H9 (cell line): Measurements from ENCODE around the gene CACNA2D4. TPM values are rescaled to one million over a fixed set of nuclear protein-coding genes. Genes with fewer than 3 reads are reported as not detected.
A peak's percentile ranks its signal among the peaks of the same experiment; 100 is the strongest.

Experiments used
- DNase-seq: peaks from one replicate; pipeline ENCODE4 v3.0.0-alpha.2; 2017
- H2AFZ ChIP-seq: one replicate; pipeline ENCODE4 v1.6.1; 2013; ENCODE audit warnings: mild to moderate bottlenecking, low read length, control low read depth, moderate library complexity
- H2AK5ac ChIP-seq: 2 replicates; pipeline ENCODE4 v1.6.1; 2013; ENCODE audit warnings: low read length, control low read depth, mixed read lengths; ENCODE audit not compliant: insufficient read length
- H2BK120ac ChIP-seq: one replicate; pipeline ENCODE4 v1.6.1; 2013; ENCODE audit warnings: low read depth, mild to moderate bottlenecking, low read length, control low read depth, inconsistent platforms; ENCODE audit not compliant: poor library complexity, severe bottlenecking
- H2BK12ac ChIP-seq: 2 replicates; pipeline ENCODE4 v1.6.1; 2013; ENCODE audit warnings: low read length, control low read depth, mixed read lengths, low read depth; ENCODE audit not compliant: insufficient read length
- H2BK15ac ChIP-seq: 2 replicates; pipeline ENCODE4 v1.6.1; 2013; ENCODE audit warnings: low read depth, low read length, control low read depth
- H2BK20ac ChIP-seq: one replicate; pipeline ENCODE4 v1.6.1; 2013; ENCODE audit warnings: low read depth, mild to moderate bottlenecking, low read length, control low read depth, inconsistent platforms; ENCODE audit not compliant: poor library complexity, severe bottlenecking
- H2BK5ac ChIP-seq: 2 replicates; pipeline ENCODE4 v1.6.1; 2013; ENCODE audit warnings: low read length, control low read depth, mixed read lengths; ENCODE audit not compliant: insufficient read length
- H3K14ac ChIP-seq: 2 replicates; pipeline ENCODE4 v1.6.1; 2013; ENCODE audit warnings: low read length, control low read depth; ENCODE audit not compliant: insufficient read depth
- H3K18ac ChIP-seq: 2 replicates; pipeline ENCODE4 v1.6.1; 2013; ENCODE audit warnings: low read depth, mild to moderate bottlenecking, mixed read lengths, low read length, control low read depth; ENCODE audit not compliant: insufficient read length
- H3K23ac ChIP-seq: 2 replicates; pipeline ENCODE4 v1.6.1; 2013; ENCODE audit warnings: low read length, control low read depth, mixed read lengths, low read depth; ENCODE audit not compliant: insufficient read length
- H3K23me2 ChIP-seq: 2 replicates; pipeline ENCODE4 v1.6.1; 2013; ENCODE audit warnings: low read depth, mild to moderate bottlenecking, mixed read lengths, low read length, control low read depth; ENCODE audit not compliant: insufficient read length, poor library complexity, severe bottlenecking
- H3K27ac ChIP-seq: 2 replicates; pipeline ENCODE4 v1.5.1; 2013; ENCODE audit warnings: low read length, control low read depth, mixed read lengths, low read depth; ENCODE audit not compliant: insufficient read length
- H3K27me3 ChIP-seq: 2 replicates; pipeline ENCODE4 v1.6.1; 2013; ENCODE audit warnings: low read length, control low read depth, inconsistent platforms; ENCODE audit not compliant: insufficient read depth
- H3K4ac ChIP-seq: 2 replicates; pipeline ENCODE4 v1.6.1; 2013; ENCODE audit warnings: low read depth, mild to moderate bottlenecking, control low read depth, inconsistent platforms, low read length, moderate library complexity
- H3K4me1 ChIP-seq: 2 replicates; pipeline ENCODE4 v1.6.1; 2013; ENCODE audit warnings: low read length, control low read depth, inconsistent platforms; ENCODE audit not compliant: insufficient read depth
- H3K4me2 ChIP-seq: 2 replicates; pipeline ENCODE4 v1.6.1; 2013; ENCODE audit warnings: low read length, control low read depth, mixed read lengths; ENCODE audit not compliant: insufficient read length, insufficient read depth
- H3K56ac ChIP-seq: 2 replicates; pipeline ENCODE4 v1.6.1; 2013; ENCODE audit warnings: low read depth, mild to moderate bottlenecking, mixed read lengths, low read length, control low read depth; ENCODE audit not compliant: insufficient read length
- H3K79me1 ChIP-seq: 2 replicates; pipeline ENCODE4 v1.6.1; 2013; ENCODE audit warnings: low read depth, mild to moderate bottlenecking, moderate library complexity, low read length, control low read depth, inconsistent platforms; ENCODE audit not compliant: insufficient read depth, poor library complexity, severe bottlenecking
- H3K79me2 ChIP-seq: 2 replicates; pipeline ENCODE4 v1.6.1; 2013; ENCODE audit warnings: low read length, control low read depth, inconsistent platforms; ENCODE audit not compliant: insufficient read depth
- H3K9ac ChIP-seq: 2 replicates; pipeline ENCODE4 v1.6.1; 2013; ENCODE audit warnings: low read length, control low read depth, mixed read lengths; ENCODE audit not compliant: insufficient read length; ENCODE audit errors: extremely low read depth
- H3K9me3 ChIP-seq: one replicate; pipeline ENCODE4 v1.6.1; 2013; ENCODE audit warnings: low read depth, low read length, inconsistent platforms; ENCODE audit not compliant: control insufficient read depth
- H3T11ph ChIP-seq: one replicate; pipeline ENCODE4 v1.6.1; 2013; ENCODE audit warnings: mild to moderate bottlenecking, low read length, control low read depth, inconsistent platforms
- H4K20me1 ChIP-seq: one replicate; pipeline ENCODE4 v1.6.1; 2013; ENCODE audit not compliant: control insufficient read depth, insufficient read length, insufficient read depth
- H4K5ac ChIP-seq: 2 replicates; pipeline ENCODE4 v1.6.1; 2013; ENCODE audit warnings: low read depth, mild to moderate bottlenecking, mixed read lengths, low read length, control low read depth; ENCODE audit not compliant: insufficient read length
- H4K8ac ChIP-seq: replicated peaks from 2 replicates; pipeline ENCODE4 v1.6.1; 2013; ENCODE audit warnings: low read length, control low read depth, mixed read lengths, low read depth; ENCODE audit not compliant: insufficient read length
- H4K91ac ChIP-seq: 2 replicates; pipeline ENCODE4 v1.6.1; 2013; ENCODE audit warnings: low read depth, mild to moderate bottlenecking, moderate library complexity, mixed read lengths, low read length, control low read depth; ENCODE audit not compliant: insufficient read length
- H3K27ac Mint-ChIP-seq, 3 experiments: 2 replicates in 2 of 3; 3 replicates in 1 of 3; pipeline ENCODE4 v1.8.0; 2020 to 2021; ENCODE audit warnings: mixed read lengths in 3 of 3, mild to moderate bottlenecking in 1 of 3, moderate library complexity in 1 of 3
- H3K27me3 Mint-ChIP-seq: 2 replicates; pipeline ENCODE4 v1.8.0; 2021; ENCODE audit warnings: low read depth, mild to moderate bottlenecking, moderate library complexity, mixed read lengths
- H3K36me3 Mint-ChIP-seq, 3 experiments: 2 replicates in 2 of 3; 3 replicates in 1 of 3; pipeline ENCODE4 v1.8.0; 2020 to 2021; ENCODE audit warnings: low read depth in 3 of 3, mixed read lengths in 3 of 3; ENCODE audit not compliant: insufficient read depth in 1 of 3
- H3K4me1 Mint-ChIP-seq, 2 experiments: 2 replicates each; pipeline ENCODE4 v1.8.0; 2020; ENCODE audit warnings: mixed read lengths in 2 of 2
- H3K4me3 Mint-ChIP-seq, 2 experiments: 2 replicates in 1 of 2; 3 replicates in 1 of 2; pipeline ENCODE4 v1.8.0; 2020 to 2021; ENCODE audit warnings: mild to moderate bottlenecking in 2 of 2, mixed read lengths in 2 of 2, moderate library complexity in 1 of 2
- H3K9me3 Mint-ChIP-seq, 2 experiments: 2 replicates in 1 of 2; 3 replicates in 1 of 2; pipeline ENCODE4 v1.8.0; 2020; ENCODE audit warnings: mild to moderate bottlenecking in 2 of 2, mixed read lengths in 2 of 2, moderate library complexity in 1 of 2
- WGBS: extraction: QIAGEN DNeasy Blood & Tissue Kit; methylation state at CpG from one replicate; pipeline ENCODE4 v1.1.7; 2013; ENCODE audit warnings: missing lambda C conversion rate, low lambda C conversion rate, mixed read lengths; ENCODE audit not compliant: insufficient read length; ENCODE audit errors: extremely low coverage; 5-methylcytosine and 5-hydroxymethylcytosine counted together
- total RNA-seq: library from RNA; stranded (reverse); gene quantifications from 2 replicates; pipeline ENCODE4 v1.2.1, GENCODE V29; 2021
- TF ChIP-seq, protein P1 (sequence below): fragments of 200-600 bp; sonication (generic); conservative IDR thresholded peaks from 3 replicates; pipeline ENCODE4 v1.8.0; 2021; ENCODE audit warnings: antibody characterized with exemption, mild to moderate bottlenecking

The CACNA2D4 gene
- total RNA-seq, 1 experiment from 2014 or later, result 0.79 TPM

GRCh38 chr12:1829306-1829900 is 89.0 kb downstream of the CACNA2D4 start:
- Mint-ChIP-seq H3K4me1 (peaks cover 7 to 38% of the 10 kb centered on the region in 2 experiments), H3K4me3 (no peak overlapping the region), H3K27ac (peak overlapping the region in 1 of 3 experiments; percentile 79; a peak in 2 of 7 replicates), H3K36me3 (no peaks in the 10 kb centered on the region), H3K27me3 (peaks cover 40% of the 10 kb centered on the region), H3K9me3 (no peaks in the 10 kb centered on the region)
- Histone ChIP-seq H3K56ac (no peak overlapping the region), H3K79me2 (no peaks in the 10 kb centered on the region), H3K23ac (no peak overlapping the region), H3K27ac (no peak overlapping the region), H3K9ac (no peak overlapping the region), H3K4me2 (no peak overlapping the region), H3K18ac (no peak overlapping the region), H2AK5ac (no peak overlapping the region), H2BK15ac (no peak overlapping the region), H3K27me3 (no peaks in the 10 kb centered on the region), H2BK20ac (no peak overlapping the region), H3K9me3 (no peaks in the 10 kb centered on the region), H2BK5ac (no peak overlapping the region), H2AFZ (no peak overlapping the region), H3T11ph (no peak overlapping the region), H3K4ac (no peak overlapping the region), H4K8ac (no peak overlapping the region), H2BK12ac (no peak overlapping the region), H4K5ac (no peak overlapping the region), H3K23me2 (no peaks in the 10 kb centered on the region), H4K91ac (no peak overlapping the region), H3K79me1 (no peaks in the 10 kb centered on the region), H3K14ac (no peak overlapping the region), H3K4me1 (no peaks in the 10 kb centered on the region), H4K20me1 (no peaks in the 10 kb centered on the region), H2BK120ac (no peak overlapping the region)
- WGBS, result no CpG with 5 or more reads among the region's 11 CpGs
- TF ChIP-seq, protein P1, sequence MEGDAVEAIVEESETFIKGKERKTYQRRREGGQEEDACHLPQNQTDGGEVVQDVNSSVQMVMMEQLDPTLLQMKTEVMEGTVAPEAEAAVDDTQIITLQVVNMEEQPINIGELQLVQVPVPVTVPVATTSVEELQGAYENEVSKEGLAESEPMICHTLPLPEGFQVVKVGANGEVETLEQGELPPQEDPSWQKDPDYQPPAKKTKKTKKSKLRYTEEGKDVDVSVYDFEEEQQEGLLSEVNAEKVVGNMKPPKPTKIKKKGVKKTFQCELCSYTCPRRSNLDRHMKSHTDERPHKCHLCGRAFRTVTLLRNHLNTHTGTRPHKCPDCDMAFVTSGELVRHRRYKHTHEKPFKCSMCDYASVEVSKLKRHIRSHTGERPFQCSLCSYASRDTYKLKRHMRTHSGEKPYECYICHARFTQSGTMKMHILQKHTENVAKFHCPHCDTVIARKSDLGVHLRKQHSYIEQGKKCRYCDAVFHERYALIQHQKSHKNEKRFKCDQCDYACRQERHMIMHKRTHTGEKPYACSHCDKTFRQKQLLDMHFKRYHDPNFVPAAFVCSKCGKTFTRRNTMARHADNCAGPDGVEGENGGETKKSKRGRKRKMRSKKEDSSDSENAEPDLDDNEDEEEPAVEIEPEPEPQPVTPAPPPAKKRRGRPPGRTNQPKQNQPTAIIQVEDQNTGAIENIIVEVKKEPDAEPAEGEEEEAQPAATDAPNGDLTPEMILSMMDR, result no peak
- no peak for DNase-seq
